Caki2 (cell line): Measurements from ENCODE around the gene SSBP3. TPM values are rescaled to one million over a fixed set of nuclear protein-coding genes. Genes with fewer than 3 reads are reported as not detected.
"Not testable (repeated sequence)": the region's sequence is repeated elsewhere in the genome, so short reads cannot be mapped to it uniquely, and the experiment has no call there.

Experiments used
- DNase-seq: peaks from one replicate; pipeline ENCODE4 v3.0.0-alpha.2; 2015; ENCODE audit warnings: low read depth
- in situ Hi-C: cut with HindIII; loops from 2 replicates; pipeline ENCODE4 v1.10.0; 2016; ENCODE audit warnings: low sequenced_read_pairs, low pct_unique_long_range_greater_than_20kb, mixed read lengths
- total RNA-seq: library from RNA; depleted of rRNA; stranded (reverse); fragments of >200 nt; shearing (Covaris generic); gene quantifications from 2 replicates; pipeline ENCODE4 v1.2.3, GENCODE V29; 2014; ENCODE audit warnings: low replicate concordance

Gene SSBP3
- total RNA-seq, 1 experiment from 2014 or later, result 14.4 TPM

- in situ Hi-C loops, result no loop called here
- DNase-seq, result no peak
These were observed 187.1 kb downstream of the SSBP3 start for GRCh38 chr1:54218883-54219687.

GRCh38 chr1:54215523-54215922 is 190.7 kb downstream of the SSBP3 start:
- DNase-seq, result no peak
- in situ Hi-C loops, result no loop called here

- no peak for DNase-seq
- in situ Hi-C loops, result no loop called here
These were observed 193.3 kb downstream of the SSBP3 start for GRCh38 chr1:54212872-54213271.

GRCh38 chr1:54207896-54208295 is 198.3 kb downstream of the SSBP3 start:
- in situ Hi-C loops, DNase-seq: not testable (repeated sequence)

GRCh38 chr1:54207287-54207686 is 198.9 kb downstream of the SSBP3 start:
- no peak for DNase-seq
- in situ Hi-C loops, result no loop called here

GRCh38 chr1:54204199-54204598 is 202.0 kb downstream of the SSBP3 start:
- peak; percentile 61 for DNase-seq
- in situ Hi-C loops, result no loop called here

- in situ Hi-C loops, result no loop called here
These were observed 205.6 kb downstream of the SSBP3 start for GRCh38 chr1:54200519-54200997.

GRCh38 chr1:54199765-54200518 is 206.3 kb downstream of the SSBP3 start, which contains the start of the genes CYB5RL and MRPL37:
TSS of gene CYB5RL (minus strand) at chr1:54200030. CDS start at chr1:54195616, 4,414 bp downstream.
TSS of gene MRPL37 (plus strand) at chr1:54200167. CDS start at chr1:54200244, 77 bp downstream.
- DNase-seq, result peak; percentile 93
- in situ Hi-C loops, result no loop called here

More at GRCh38 chr1:54200519-54200997, 205.6 kb downstream of the SSBP3 start:
- DNase-seq, result no peak

- in situ Hi-C loops, result no loop called here
- DNase-seq, result no peak
These were observed 206.9 kb downstream of the SSBP3 start for GRCh38 chr1:54199151-54199764.

- in situ Hi-C loops, result no loop called here
These were observed 212.7 kb downstream of the SSBP3 start for GRCh38 chr1:54193453-54193852.

GRCh38 chr1:54191525-54191924 is 214.7 kb downstream of the SSBP3 start:
- DNase-seq, result no peak
- in situ Hi-C loops, result no loop called here

More at GRCh38 chr1:54193453-54193852, 212.7 kb downstream of the SSBP3 start:
- no peak for DNase-seq

GRCh38 chr1:54190526-54190925 is 215.7 kb downstream of the SSBP3 start:
- DNase-seq, result no peak
- in situ Hi-C loops, result no loop called here

- no peak for DNase-seq
- in situ Hi-C loops, result no loop called here
These were observed 217.9 kb downstream of the SSBP3 start for GRCh38 chr1:54188291-54188690.

- DNase-seq, result no peak
- in situ Hi-C loops, result no loop called here
These were observed 220.1 kb downstream of the SSBP3 start for GRCh38 chr1:54186056-54186455.

GRCh38 chr1:54180701-54181360 is 225.4 kb downstream of the SSBP3 start:
- in situ Hi-C loops, result no loop called here
- DNase-seq, result no peak

- DNase-seq, result no peak
- in situ Hi-C loops, result no loop called here
These were observed 227.7 kb downstream of the SSBP3 start for GRCh38 chr1:54178296-54179070.

- no peak for DNase-seq
- in situ Hi-C loops, result no loop called here
These were observed 228.5 kb downstream of the SSBP3 start for GRCh38 chr1:54177726-54178125.
